GM12892 (cell line): ENCODE measurements around the gene PARP8.

Experiments used
- POLR2A ChIP-seq: IDR thresholded peaks from 2 replicates; pipeline ENCODE4 v1.6.1; 2011; ENCODE audit warnings: low read depth, low read length, control low read depth
- POLR2AphosphoS5 ChIP-seq: IDR thresholded peaks from 2 replicates; pipeline ENCODE4 v1.6.1; 2011; ENCODE audit warnings: low read depth, low read length, control low read depth
- TAF1 ChIP-seq: IDR thresholded peaks from 2 replicates; pipeline ENCODE4 v1.6.1; 2011; ENCODE audit warnings: low read depth, mild to moderate bottlenecking, control low read depth, low read length, borderline replicate concordance

DNA sequence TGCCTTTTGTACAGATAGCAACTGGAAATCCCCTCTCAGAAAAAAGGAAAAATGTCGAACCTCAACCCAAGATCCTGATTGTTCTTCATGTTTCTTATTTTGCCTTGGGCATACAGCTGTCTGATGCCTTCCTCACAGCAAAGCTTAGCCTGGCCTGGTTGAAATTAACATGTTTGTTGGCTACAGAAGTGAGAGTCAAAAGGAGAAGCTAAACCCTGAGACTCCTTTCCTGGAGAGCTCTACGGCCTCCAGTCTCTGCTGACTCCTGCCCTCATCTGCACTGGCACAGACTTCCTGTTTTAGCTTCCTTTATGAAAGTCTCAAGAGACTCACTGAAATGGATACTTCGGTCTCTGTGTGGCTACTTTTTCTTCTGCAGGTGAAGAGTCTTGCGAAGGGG, 186.7 kb downstream of the PARP8 start:
- TF ChIP-seq POLR2A (no peak), POLR2AphosphoS5 (no peak), TAF1 (no peak)
